Keratinocyte (primary cell): ENCODE data around the gene RRAS. TPM values are rescaled to one million over a fixed set of nuclear protein-coding genes. Genes with fewer than 3 reads are reported as not detected.

Experiments
- DNase-seq: peaks from one replicate; pipeline ENCODE4 v3.0.0-alpha.2; 2011; ENCODE audit warnings: low read depth, missing footprints, low spot score
- FAIRE-seq: peaks from 2 replicates; lab custom pipeline; 2011; peaks lifted over from hg19 to GRCh38; lab: Jason Lieb, UNC
- H2AFZ ChIP-seq: 2 replicates; pipeline ENCODE4 v1.6.0; 2012; ENCODE audit warnings: low read length, control low read depth, inconsistent platforms; ENCODE audit not compliant: control insufficient read depth
- H3K27ac ChIP-seq: 2 replicates; pipeline ENCODE4 v1.5.1; 2011; ENCODE audit warnings: low read length; ENCODE audit not compliant: control insufficient read depth, insufficient read depth
- H3K27me3 ChIP-seq: 3 replicates; pipeline ENCODE4 v1.6.0; 2011; ENCODE audit warnings: low read length; ENCODE audit not compliant: control insufficient read depth, insufficient read depth; ENCODE audit errors: extremely low read depth
- H3K36me3 ChIP-seq, 2 experiments: 2 replicates in 1 of 2; 3 replicates in 1 of 2; pipeline ENCODE4 v1.5.1; 2011; ENCODE audit warnings: low read length in 2 of 2, mild to moderate bottlenecking in 1 of 2; ENCODE audit not compliant: control insufficient read depth in 2 of 2, insufficient read depth in 2 of 2; ENCODE audit errors: extremely low read depth in 1 of 2
- H3K4me1 ChIP-seq: 3 replicates; pipeline ENCODE4 v1.5.1; 2011; ENCODE audit warnings: low read length; ENCODE audit not compliant: control insufficient read depth, insufficient read depth; ENCODE audit errors: extremely low read depth
- H3K4me2 ChIP-seq: 3 replicates; pipeline ENCODE4 v1.6.0; 2011; ENCODE audit warnings: low read depth, low read length; ENCODE audit not compliant: control insufficient read depth, insufficient read depth; ENCODE audit errors: extremely low read depth
- H3K4me3 ChIP-seq, 3 experiments: fragments of 200-600 bp in 1 of 3; sonication (generic) in 1 of 3; 2 replicates in 2 of 3; 3 replicates in 1 of 3; pipeline ENCODE4 v1.5.1; 2011 to 2016; ENCODE audit warnings: low read length in 3 of 3, mild to moderate bottlenecking in 3 of 3, control low read depth in 2 of 3, inconsistent platforms in 1 of 3, low read depth in 1 of 3, mixed read lengths in 1 of 3, mixed run types in 1 of 3, moderate library complexity in 1 of 3; ENCODE audit not compliant: control insufficient read depth in 2 of 3, insufficient read depth in 2 of 3; ENCODE audit errors: extremely low read depth in 1 of 3
- H3K79me2 ChIP-seq: 2 replicates; pipeline ENCODE4 v1.6.0; 2012; ENCODE audit warnings: low read length; ENCODE audit not compliant: control insufficient read depth, insufficient read depth
- H3K9ac ChIP-seq: 3 replicates; pipeline ENCODE4 v1.6.0; 2011; ENCODE audit warnings: low read length; ENCODE audit not compliant: control insufficient read depth, insufficient read depth; ENCODE audit errors: extremely low read depth
- H3K9me1 ChIP-seq: 3 replicates; pipeline ENCODE4 v1.6.0; 2011; ENCODE audit warnings: low read length; ENCODE audit not compliant: control insufficient read depth, insufficient read depth; ENCODE audit errors: extremely low read depth
- H3K9me3 ChIP-seq: 2 replicates; pipeline ENCODE4 v1.5.1; 2012; ENCODE audit warnings: low read depth, low read length; ENCODE audit not compliant: control insufficient read depth
- H4K20me1 ChIP-seq: 3 replicates; pipeline ENCODE4 v1.6.0; 2011; ENCODE audit warnings: low read length; ENCODE audit not compliant: control insufficient read depth, insufficient read depth; ENCODE audit errors: extremely low read depth
- CTCF ChIP-seq, 3 experiments: IDR thresholded peaks in 1 of 3; conservative IDR thresholded peaks in 1 of 3; optimal IDR thresholded peaks in 1 of 3; 2 replicates in 2 of 3; 3 replicates in 1 of 3; pipeline versions ENCODE3 to v1.5.1; 2011; ENCODE audit warnings: low read length in 3 of 3, mild to moderate bottlenecking in 3 of 3, moderate library complexity in 2 of 3, control low read depth in 1 of 3, inconsistent platforms in 1 of 3; ENCODE audit not compliant: insufficient read depth in 2 of 3; ENCODE audit errors: extremely low read depth in 1 of 3
- EZH2 ChIP-seq: IDR thresholded peaks from one replicate; pipeline ENCODE4 v1.6.1; 2012; ENCODE audit warnings: inconsistent platforms, mild to moderate bottlenecking, low read length, moderate library complexity
- dilution Hi-C: fragments of 300-500 bp; cut with MboI; formaldehyde crosslinking; loops from one replicate; pipeline ENCODE4 v1.7.0; 2020; ENCODE audit warnings: low sequenced_read_pairs; ENCODE audit not compliant: extremely low pct_ligation_motif_present
- polyA plus RNA-seq, 5 experiments: library from polyadenylated mRNA; depleted of rRNA in 3 of 5; stranded (reverse) in 3 of 5; stranded (forward) in 1 of 5; unstranded in 1 of 5; fragments of >200 nt; gene quantifications; 1 replicate in 1 of 5; 2 replicates in 3 of 5; 3 replicates in 1 of 5; pipeline versions ENCODE4 v1.2.1 to v1.2.3, GENCODE V29; 2011 to 2012; ENCODE audit warnings: missing spikeins in 2 of 5, low read depth in 1 of 5, low replicate concordance in 1 of 5

Gene RRAS
- polyA plus RNA-seq, 1 donor (not counting 4 experiments of a cell fraction or from before 2014, with no cell fraction given), result 98.1 TPM

- Histone ChIP-seq H3K4me3 (peak overlapping the region; percentile 65 to 93 (median 71)), H4K20me1 (no peaks in the 10 kb centered on the region), H3K9me1 (no peaks in the 10 kb centered on the region), H3K9me3 (no peaks in the 10 kb centered on the region), H3K9ac (peak overlapping the region; percentile 89), H3K4me1 (peaks cover 15% of the 10 kb centered on the region), H3K36me3 (peaks cover 14% of the 10 kb centered on the region in 2 experiments), H3K4me2 (peak overlapping the region; percentile 81), H3K27ac (peak overlapping the region; percentile 78), H3K27me3 (no peaks in the 10 kb centered on the region), H2AFZ (no peak overlapping the region), H3K79me2 (peaks cover 31% of the 10 kb centered on the region)
- dilution Hi-C loops, result no loop called here
- DNase-seq, result no peak
- no peak for TF ChIP-seq EZH2
- TF ChIP-seq CTCF (optimal IDR thresholded peaks at IDR 0.05 in 1 of 3, IDR thresholded peaks at IDR 0.05 in 1 of 3, conservative IDR thresholded peaks at IDR 0.05 in 1 of 3; ENCODE audit: extremely low read depth in 1 of 3, insufficient read depth in 2 of 3, low read length in 3 of 3), result no peak
- FAIRE-seq, result no peak
Measured at GRCh38 chr19:49637821-49638738, 1.9 kb downstream of the RRAS start.

GRCh38 chr19:49636233-49636932 is 3.6 kb downstream of the RRAS start:
- DNase-seq (no peak), FAIRE-seq (no peak)
- Histone ChIP-seq H3K9me1 (no peaks in the 10 kb centered on the region), H3K36me3 (peaks cover 14% of the 10 kb centered on the region in 2 experiments), H4K20me1 (no peaks in the 10 kb centered on the region), H2AFZ (no peak overlapping the region), H3K27me3 (no peaks in the 10 kb centered on the region), H3K4me1 (peaks cover 12% of the 10 kb centered on the region), H3K9ac (no peak overlapping the region), H3K4me3 (no peak overlapping the region), H3K79me2 (peaks cover 22% of the 10 kb centered on the region), H3K4me2 (no peak overlapping the region), H3K9me3 (no peaks in the 10 kb centered on the region), H3K27ac (no peak overlapping the region)
- dilution Hi-C loops, result no loop called here
- TF ChIP-seq EZH2, result no peak
- TF ChIP-seq CTCF (optimal IDR thresholded peaks at IDR 0.05 in 1 of 3, IDR thresholded peaks at IDR 0.05 in 1 of 3, conservative IDR thresholded peaks at IDR 0.05 in 1 of 3; ENCODE audit: extremely low read depth in 1 of 3, insufficient read depth in 2 of 3, low read length in 3 of 3), result no peak
